GM19099 (cell line): ENCODE data around the gene CRIP2.

ENCODE experiments used
- POLR2A ChIP-seq: IDR thresholded peaks from 3 replicates; pipeline ENCODE4 v1.6.1; 2011; ENCODE audit warnings: low read depth; ENCODE audit not compliant: insufficient read length; ENCODE audit errors: extremely low read depth

CRIP2 gene

GRCh38 chr14:105466531-105467248 lies 7.9 kb upstream of the CRIP2 start:
- TF ChIP-seq POLR2A: no peak

GRCh38 chr14:105467249-105467941 lies 7.2 kb upstream of the CRIP2 start:
- no peak for TF ChIP-seq POLR2A

DNA sequence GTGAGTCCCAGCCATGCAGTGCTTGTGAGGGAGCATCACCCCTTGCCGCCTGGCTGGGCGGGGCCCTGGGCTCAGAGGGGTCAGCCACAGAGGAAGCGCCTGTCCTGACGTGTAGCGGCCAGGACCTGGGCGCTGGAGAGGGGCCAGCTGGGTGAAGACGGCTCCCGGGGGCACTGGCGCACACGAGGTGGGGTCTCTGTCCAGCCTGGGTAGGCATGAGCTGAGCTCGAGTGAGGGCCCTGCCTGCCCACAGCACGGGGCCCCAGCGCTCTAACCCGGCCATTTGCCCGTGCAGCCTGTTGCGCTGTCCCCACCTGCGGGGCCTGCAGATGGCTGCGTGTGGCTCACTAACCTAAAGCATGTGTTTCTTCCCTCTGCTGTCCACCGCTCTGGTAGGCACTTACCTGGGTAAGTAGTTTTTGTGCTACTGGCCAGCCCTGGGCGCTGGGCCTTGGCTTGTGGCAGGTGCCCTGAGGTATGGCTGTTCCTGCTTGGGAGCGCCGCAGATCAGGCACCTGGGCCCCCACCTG lies 6.6 kb upstream of the CRIP2 start:
- TF ChIP-seq POLR2A: no peak

DNA sequence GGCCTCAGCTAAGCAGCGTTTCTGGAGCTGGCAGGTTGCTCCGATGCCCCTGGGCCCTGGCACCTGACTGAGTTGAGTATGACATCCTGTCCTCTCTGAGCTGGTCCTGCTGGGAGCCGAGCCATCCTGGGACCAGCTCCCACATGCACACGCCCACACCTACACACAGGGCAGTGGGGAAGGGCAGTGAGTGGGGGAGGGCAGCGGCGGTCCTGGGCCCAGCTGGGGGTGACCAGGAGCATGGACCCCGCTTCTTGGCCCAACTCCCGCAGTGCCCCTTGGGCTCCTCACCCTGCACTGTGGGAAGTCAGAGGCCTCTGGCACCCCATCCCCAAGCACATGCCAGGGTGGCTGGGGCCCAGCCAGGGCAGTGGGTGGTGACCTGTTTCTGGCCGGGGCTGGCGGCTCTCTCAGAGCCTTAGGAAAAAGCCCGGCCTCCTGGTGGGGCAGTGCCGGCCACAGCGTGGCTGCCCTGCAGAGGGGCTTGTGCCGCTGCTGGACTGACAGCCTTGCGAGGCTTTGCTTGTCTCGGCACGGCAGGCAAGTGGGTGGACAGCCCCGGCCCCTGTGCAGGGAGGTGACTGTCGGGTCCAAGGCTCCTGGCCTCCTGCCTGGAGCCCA lies 5.9 kb upstream of the CRIP2 start:
- TF ChIP-seq POLR2A: no peak

DNA sequence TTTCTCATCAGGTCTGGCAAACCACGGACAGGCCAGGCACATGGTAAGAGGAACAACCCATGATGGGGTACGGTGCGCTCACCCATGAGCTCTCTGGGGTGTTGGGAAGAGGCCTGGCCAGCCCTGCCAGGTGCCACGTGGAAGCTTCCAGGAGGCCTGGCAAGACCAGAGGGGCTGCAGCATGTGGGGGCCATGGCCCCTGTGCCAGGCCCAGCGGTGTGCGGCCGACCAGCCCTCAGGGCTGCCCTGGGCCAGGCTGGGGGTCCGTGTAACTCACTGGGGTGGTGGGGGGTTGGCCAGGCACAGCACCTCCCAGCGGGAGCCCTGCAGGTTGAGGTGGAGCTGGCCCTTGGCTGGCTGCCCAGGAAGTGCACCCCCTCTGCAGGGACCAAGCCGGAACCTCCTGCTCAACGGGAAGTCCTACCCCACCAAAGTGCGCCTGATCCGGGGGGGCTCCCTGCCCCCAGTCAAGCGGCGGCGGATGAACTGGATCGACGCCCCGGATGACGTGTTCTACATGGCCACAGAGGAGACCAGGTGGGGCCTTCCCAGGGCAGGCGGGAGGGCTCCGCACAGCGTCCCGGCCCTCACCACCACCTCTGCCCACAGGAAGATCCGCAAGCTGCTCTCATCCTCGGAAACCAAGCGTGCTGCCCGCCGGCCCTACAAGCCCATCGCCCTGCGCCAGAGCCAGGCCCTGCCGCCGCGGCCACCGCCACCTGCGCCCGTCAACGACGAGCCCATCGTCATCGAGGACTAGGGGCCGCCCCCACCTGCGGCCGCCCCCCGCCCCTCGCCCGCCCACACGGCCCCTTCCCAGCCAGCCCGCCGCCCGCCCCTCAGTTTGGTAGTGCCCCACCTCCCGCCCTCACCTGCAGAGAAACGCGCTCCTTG lies 4.9 kb upstream of the CRIP2 start:
- no peak for TF ChIP-seq POLR2A

DNA sequence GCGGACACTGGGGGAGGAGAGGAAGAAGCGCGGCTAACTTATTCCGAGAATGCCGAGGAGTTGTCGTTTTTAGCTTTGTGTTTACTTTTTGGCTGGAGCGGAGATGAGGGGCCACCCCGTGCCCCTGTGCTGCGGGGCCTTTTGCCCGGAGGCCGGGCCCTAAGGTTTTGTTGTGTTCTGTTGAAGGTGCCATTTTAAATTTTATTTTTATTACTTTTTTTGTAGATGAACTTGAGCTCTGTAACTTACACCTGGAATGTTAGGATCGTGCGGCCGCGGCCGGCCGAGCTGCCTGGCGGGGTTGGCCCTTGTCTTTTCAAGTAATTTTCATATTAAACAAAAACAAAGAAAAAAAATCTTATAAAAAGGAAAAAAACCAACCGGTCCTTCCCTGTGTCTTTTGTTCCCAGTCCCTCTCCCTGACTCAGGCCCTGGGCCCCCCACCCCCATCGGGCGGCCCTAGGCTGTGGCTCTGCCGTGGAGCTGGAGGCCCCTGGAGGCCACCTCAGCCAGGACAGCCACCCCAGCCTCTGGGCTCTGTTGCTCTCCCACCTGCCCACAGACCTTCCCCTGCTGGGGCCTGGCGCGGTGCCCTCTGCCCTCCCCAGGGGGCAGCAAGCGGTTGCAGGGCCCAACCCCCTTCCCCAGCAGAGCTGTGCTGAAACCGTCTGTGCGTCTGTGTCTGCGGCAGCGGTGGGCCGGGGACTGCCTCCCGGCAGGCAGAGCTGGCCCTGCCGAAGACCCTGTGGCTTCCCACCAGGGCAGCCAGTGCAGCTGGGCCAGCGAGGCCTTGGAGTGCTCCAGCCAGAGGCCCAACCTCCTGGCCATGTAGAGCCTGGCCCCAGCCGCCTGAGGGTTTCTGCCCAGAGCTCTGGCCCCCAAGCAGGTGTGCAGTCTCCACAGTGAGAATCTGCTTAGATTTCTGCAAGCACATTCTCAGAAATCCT lies 4.0 kb upstream of the CRIP2 start:
- TF ChIP-seq POLR2A: no peak

DNA sequence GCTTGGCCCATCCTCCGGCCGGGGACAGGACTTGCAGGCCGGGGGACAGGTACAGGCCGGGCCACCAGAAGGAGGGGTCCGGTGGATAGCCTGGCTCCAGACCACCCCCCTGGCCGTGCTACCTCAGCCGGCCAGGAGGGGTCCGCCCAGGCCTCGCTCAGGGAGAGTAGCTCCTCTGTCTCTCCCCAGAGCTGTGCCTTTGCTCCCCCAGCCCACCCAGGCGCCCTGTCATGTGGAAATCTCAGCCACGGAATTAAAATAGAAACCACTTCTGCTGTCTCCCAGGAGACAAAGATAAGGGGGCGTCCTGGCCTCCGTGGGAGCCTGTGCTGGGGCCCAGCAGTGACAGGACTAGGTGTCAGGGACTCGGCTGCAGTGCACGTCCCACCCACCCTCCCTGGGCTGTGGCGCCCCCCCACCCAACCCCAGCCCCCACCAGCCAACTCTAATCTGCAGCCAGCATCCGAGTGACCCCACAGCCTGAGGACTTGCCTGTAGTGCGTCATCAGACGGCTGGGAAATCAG lies 3.3 kb upstream of the CRIP2 start:
- no peak for TF ChIP-seq POLR2A

DNA sequence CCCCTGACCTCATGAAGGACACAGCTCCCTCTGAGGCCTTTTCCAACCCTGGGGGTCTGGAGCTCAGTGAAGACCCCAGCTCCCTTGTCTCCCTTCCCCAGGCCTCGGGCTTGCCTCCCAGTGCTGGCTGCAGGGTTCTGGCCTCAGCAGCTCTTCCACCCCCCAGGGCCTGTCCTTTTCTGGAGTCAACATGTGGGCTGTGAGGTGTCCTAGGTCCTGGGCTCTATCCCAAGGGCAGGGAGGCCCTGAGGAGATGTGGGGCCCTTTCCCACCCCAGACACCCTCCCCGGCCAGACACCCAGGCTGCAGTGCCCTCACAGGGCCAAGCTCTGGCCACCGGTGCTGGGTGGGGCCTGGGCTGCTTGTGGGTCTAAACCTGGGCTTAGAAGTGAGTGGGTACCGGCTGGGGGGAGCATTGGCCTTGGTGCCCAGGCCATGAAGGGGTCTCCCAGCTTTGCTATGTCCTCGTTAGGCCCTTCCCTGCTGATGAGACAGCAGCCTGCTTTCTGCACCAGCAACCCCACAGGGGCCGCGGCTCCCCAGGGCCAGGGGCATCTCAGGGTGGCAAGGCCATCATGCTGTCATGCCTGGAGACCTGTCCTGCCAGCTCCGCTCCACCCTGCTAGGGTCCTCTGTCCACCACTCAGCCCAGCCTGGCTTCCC lies 2.7 kb upstream of the CRIP2 start:
- no peak for TF ChIP-seq POLR2A

DNA sequence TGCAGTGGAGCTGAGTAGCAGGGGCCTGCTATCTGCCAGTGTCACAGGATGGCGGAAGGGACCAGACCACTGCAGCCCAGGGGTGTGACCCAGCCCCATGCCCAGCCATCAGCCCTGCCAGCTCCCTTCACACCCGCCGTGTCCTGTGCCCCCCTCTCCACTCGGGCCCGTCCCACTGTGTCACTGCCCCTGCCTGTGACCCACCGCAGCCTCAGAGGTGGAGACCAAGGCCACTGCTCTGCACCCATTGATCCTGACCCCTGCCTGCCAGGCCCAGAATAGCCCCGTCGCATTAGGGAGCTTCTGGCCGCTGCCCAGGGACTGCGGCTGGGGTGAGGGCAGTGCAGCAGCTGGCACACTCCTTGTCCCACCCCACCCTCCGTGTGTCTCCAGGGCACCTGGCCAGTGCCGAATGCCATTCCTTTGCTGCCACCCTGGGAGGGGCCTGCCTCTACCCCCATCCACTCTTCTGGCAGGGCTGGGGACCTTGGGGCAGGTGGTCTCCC lies 2.1 kb upstream of the CRIP2 start:
- no peak for TF ChIP-seq POLR2A

DNA sequence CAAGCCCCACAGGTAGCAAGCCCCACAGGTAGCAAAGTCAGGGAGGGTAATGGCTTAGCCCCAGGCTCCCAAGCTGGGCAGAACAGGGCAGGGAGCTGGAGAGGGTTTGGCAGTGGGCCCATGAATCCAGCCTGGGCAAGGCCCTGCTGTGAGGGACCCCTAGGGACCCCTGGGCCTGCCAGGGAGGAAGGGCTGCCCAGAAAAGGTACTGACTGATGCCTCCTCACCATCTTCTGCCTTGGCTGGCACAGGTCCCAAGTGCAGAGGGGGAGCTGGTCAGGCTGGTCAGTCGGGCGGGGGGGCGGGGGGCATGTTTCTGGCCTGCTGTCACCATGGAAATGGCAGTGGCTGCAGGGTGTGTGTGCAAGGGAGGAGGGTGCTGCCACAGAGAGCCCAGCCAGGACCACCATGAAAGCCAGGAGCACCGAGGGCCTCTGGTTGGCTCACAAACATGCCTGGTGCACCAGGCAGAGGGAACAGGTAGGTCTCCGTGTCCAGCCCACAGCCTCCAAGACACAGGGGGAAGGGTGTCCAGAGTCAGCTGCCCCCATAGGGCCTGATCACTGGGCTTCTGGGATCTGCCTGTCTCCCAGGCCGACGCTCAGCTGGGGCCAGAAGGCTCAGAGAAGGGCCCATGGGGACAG lies 1.5 kb upstream of the CRIP2 start:
- no peak for TF ChIP-seq POLR2A

DNA sequence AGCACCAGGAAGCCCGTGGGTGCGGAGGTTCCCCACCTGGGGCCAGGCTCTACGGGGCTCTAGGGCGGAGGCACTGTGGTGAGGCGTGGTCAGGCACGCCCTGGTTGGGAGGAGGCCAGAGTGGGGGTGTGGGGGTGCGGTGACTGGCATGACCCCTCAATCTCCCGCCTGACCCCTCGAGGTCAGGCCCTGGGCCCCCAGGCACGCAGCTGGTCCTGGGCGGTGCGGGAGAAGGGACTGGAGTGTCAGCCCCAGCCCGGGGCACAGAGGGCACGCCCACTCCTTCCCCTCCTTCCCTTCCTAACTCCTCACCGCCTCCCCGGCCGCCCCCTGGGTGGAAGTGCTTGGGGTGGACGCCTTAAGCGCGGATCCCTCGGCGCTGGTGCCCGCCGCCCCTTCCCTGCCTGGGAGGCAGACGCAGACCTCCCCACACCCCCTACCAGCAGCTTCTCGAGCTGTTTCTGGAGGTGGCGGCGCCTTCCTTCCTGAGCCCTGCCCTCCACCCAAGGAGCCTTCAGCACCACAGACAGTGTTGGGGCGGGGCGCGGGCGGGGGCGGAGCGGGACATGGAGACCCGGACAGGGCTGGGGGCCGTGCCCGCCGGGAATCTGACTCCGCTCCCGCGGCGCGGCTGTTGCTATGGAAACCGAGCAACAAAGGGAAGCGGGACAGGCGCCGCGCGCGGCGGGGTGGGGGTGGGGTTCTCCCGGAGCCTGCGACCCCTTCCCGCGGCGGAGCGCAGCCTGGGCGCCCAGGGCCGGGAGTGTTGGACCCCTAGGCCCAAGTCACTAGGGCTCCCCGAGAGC lies 741 bp upstream of the CRIP2 start:
- no peak for TF ChIP-seq POLR2A
